Skeletal muscle satellite cell (primary cell): ENCODE results near the gene FBXL17.

Experiments used
- H3K27me3 ChIP-seq: 2 replicates; pipeline ENCODE4 v1.7.0; 2013; ENCODE audit warnings: low read length; ENCODE audit not compliant: control insufficient read depth, insufficient read depth
- H3K36me3 ChIP-seq: 2 replicates; pipeline ENCODE4 v1.7.0; 2013; ENCODE audit warnings: mild to moderate bottlenecking, control low read depth, low read length; ENCODE audit not compliant: insufficient read depth
- H3K4me1 ChIP-seq: 2 replicates; pipeline ENCODE4 v1.7.0; 2013; ENCODE audit warnings: low read length; ENCODE audit not compliant: control insufficient read depth, insufficient read depth
- H3K4me2 ChIP-seq: 2 replicates; pipeline ENCODE4 v1.7.0; 2013; ENCODE audit warnings: mild to moderate bottlenecking, low read length
- H3K4me3 ChIP-seq: 2 replicates; pipeline ENCODE4 v1.7.0; 2013; ENCODE audit warnings: low read length
- H3K9ac ChIP-seq: 2 replicates; pipeline ENCODE4 v1.7.0; 2013; ENCODE audit warnings: mild to moderate bottlenecking, low read depth, low read length, moderate library complexity
- H3K9me3 ChIP-seq: replicated peaks from 2 replicates; pipeline ENCODE4 v1.7.0; 2013; ENCODE audit warnings: mild to moderate bottlenecking, control low read depth, low read length

The FBXL17 gene

DNA sequence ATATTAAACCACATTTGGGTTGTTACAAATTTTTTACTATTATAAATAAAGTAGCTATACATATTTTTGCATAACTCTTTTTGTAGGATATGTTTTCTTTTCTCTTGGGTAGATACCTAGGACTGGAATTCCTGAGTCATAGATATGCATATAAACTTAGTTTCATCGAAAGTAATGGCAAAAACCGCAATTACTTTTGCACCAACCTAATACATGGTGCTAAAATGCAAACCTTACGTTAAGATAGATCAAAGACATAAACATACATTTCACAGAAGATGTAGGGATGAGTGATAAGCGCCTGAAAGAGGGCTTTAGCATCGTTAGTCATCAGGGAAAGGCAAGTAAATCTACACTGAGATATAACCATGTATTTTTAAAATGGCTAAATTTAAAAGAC, 532.8 kb downstream of the FBXL17 start:
- Histone ChIP-seq H3K9me3 (no peaks in the 10 kb centered on the region), H3K36me3 (no peaks in the 10 kb centered on the region), H3K4me3 (no peak overlapping the region), H3K27me3 (no peaks in the 10 kb centered on the region), H3K4me1 (no peaks in the 10 kb centered on the region), H3K4me2 (no peak overlapping the region), H3K9ac (no peak overlapping the region)

DNA sequence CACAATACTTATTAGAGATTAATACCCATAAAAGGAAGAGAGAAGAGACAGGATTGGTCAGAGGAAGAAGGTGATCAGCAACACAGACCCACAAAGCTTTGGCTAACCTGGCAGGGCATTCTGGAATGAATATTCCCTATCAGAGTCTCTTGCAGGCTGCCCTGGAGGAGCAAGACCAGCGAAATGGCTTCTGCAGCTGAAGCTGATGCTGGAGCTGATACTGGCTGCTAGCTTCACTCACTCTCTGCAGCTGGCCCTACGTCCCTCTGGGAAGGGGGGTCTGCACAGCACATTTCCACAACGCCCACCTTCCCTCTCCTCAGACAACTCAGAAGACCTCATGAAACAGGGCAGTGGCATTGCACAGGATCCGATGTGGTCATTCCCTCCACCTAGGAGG, 541.3 kb downstream of the FBXL17 start:
- Histone ChIP-seq H3K27me3 (no peaks in the 10 kb centered on the region), H3K36me3 (no peaks in the 10 kb centered on the region), H3K4me1 (no peaks in the 10 kb centered on the region), H3K9me3 (no peaks in the 10 kb centered on the region), H3K4me3 (no peak overlapping the region), H3K9ac (no peak overlapping the region), H3K4me2 (no peak overlapping the region)

DNA sequence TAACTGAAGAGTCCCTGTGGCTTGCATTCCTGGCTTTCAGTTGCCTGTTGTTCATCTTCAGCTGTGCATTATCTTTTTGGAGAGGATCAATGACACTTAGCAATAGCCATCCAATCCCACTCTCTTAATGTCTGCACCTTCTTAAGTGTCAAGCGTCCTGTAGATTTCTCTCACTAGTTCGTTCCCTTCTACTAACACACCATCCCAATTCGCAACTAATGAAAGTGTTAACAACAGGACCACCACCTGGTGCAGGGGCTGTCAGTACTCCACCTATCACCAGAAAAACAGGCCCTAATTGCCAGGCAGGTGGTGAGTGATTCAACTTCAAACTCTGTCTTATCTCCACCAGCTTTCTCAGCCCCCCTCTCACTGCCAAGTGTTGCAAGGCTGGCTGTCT, 541.7 kb downstream of the FBXL17 start:
- H3K9ac ChIP-seq: no peak overlapping the region
- H3K36me3 ChIP-seq: no peaks in the 10 kb centered on the region
- H3K4me1 ChIP-seq: no peaks in the 10 kb centered on the region
- no peaks in the 10 kb centered on the region for H3K9me3 ChIP-seq
- H3K27me3 ChIP-seq: no peaks in the 10 kb centered on the region
- H3K4me2 ChIP-seq: no peak overlapping the region
- H3K4me3 ChIP-seq: no peak overlapping the region

DNA sequence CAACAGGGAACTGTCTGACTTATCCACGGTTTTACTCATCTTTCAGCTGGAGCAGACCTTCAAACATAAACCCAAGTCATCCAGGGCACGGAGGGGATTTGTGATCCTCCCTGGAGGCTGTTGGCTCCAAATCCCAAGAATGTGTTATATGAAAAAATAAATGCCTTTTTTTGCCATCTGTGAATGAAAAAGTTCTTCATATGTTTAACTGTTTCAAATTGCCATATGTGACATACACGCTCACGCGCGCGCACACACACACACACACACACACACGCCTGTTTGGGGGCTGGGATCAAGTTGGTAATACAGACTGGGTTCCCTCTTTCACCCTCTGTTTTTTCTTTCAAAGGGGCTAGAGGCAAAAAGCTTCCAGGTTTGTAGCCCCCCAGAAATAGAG, 546.8 kb downstream of the FBXL17 start:
- Histone ChIP-seq H3K27me3 (no peaks in the 10 kb centered on the region), H3K36me3 (no peaks in the 10 kb centered on the region), H3K4me2 (no peak overlapping the region), H3K9me3 (no peaks in the 10 kb centered on the region), H3K9ac (no peak overlapping the region), H3K4me3 (no peak overlapping the region), H3K4me1 (no peaks in the 10 kb centered on the region)

DNA sequence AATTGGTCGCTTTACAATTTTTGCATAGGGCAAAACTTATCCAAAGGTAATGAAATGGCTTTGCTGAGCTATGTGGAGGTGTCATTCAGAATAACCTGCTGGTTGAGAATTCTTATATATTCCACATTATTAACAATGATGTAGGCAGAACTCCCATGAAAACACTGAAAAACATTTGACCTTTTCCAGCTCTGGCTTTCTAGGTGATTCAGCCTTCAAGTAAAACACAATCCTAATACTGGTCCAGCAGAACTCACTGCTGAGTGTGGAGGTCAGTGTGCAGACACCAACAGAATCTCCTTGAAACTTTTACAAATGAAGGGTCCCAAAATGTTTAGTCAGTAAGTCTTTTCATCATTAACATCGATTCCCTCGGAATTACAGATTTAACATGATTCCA, 549.2 kb downstream of the FBXL17 start:
- H3K4me2 ChIP-seq: no peak overlapping the region
- H3K4me1 ChIP-seq: no peaks in the 10 kb centered on the region
- H3K27me3 ChIP-seq: no peaks in the 10 kb centered on the region
- H3K9me3 ChIP-seq: no peaks in the 10 kb centered on the region
- no peak overlapping the region for H3K9ac ChIP-seq
- no peaks in the 10 kb centered on the region for H3K36me3 ChIP-seq
- no peak overlapping the region for H3K4me3 ChIP-seq

DNA sequence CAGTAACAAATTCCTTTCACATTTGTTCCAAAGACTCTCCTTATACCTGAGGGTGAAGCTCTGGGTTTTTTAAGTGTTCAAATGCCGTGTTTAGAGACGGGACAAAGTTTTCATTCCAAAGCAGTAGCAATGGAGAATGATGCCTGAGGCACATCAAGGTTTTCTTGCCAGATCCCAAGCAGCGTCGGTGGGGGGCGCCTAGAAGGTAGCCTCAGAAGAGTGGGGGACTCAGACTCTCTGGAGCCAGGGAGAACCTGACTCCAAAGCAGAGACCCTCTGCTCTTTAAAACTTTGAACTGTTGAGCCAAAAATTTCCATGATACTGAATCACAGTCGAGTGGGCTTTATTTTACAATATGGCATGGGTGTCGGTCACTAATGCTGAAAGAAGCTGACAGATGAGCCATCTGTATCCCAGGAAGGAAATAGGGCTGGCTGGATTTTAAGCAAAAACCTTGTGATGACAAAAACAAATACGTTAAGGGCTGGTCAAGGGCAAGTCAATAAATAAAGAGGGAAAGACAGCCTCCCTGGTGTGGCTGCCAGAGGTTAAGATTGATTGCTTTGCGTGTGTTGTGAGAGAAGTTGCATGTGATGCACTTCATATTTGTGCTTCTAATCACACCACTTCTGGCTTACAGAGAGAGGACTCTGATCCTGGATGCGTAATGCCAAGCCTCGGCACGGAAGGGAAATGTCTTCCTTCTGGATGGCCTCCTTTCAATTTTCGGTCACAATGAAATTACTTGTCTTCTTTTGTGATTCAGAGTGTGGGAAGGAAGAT, 550.1 kb downstream of the FBXL17 start:
- no peaks in the 10 kb centered on the region for H3K36me3 ChIP-seq
- no peaks in the 10 kb centered on the region for H3K9me3 ChIP-seq
- no peak overlapping the region for H3K9ac ChIP-seq
- no peaks in the 10 kb centered on the region for H3K4me1 ChIP-seq
- no peak overlapping the region for H3K4me3 ChIP-seq
- no peak overlapping the region for H3K4me2 ChIP-seq
- no peaks in the 10 kb centered on the region for H3K27me3 ChIP-seq

DNA sequence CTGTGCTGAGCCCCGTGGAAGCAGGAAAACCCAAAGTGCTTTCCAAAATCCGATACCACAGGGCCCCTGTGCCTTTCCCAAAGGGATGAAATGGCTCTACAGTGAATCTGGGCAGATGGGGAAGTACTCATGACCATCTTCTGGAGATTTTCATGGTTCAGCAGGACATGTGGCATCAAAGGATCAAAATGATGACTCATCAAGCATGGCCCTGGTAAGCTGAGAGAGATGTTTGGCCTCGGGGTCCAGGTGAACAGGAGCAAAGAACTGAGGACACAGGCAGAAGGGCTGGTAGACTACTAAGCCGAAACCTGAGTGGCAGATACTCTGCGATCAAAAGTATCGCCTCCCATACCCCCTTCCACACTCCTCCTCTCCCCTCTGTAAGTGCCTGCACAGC, 551.1 kb downstream of the FBXL17 start:
- no peak overlapping the region for H3K4me3 ChIP-seq
- no peak overlapping the region for H3K4me2 ChIP-seq
- H3K9ac ChIP-seq: no peak overlapping the region
- H3K9me3 ChIP-seq: no peaks in the 10 kb centered on the region
- H3K27me3 ChIP-seq: no peaks in the 10 kb centered on the region
- no peaks in the 10 kb centered on the region for H3K4me1 ChIP-seq
- H3K36me3 ChIP-seq: no peaks in the 10 kb centered on the region

DNA sequence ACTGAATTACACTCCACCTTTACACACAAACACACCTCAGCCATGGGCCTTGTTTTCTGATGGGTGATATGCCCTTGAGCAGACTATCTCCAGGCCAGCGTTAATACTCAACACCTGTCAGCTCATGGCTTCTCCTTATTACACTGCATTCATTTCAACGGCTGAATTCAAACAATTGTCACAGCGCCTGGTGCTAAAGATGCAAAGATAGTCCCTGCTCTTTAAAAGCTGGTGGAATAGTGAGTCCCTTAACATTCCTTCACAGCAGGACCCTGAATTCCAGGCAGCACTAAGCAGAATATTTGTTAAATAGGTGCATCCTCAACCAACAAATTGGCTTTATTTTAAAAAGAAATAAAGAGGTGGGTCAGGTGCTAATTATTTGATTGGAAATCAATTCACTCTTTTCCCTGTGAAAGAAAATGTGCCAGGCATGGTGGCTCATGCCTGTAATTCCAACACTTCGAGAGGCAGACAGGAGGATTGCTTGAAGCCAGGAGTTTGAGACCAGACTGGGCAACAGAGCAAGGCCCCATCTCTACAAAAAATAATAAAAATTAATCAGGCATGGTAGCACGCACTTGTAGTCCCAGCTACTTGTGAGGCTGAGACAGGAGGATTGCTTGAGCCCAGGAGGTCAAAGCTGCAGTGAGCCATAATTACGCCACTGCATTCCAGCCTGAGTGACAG, 555.4 kb downstream of the FBXL17 start:
- no peak overlapping the region for H3K4me3 ChIP-seq
- H3K4me2 ChIP-seq: no peak overlapping the region
- H3K4me1 ChIP-seq: no peaks in the 10 kb centered on the region
- H3K9me3 ChIP-seq: no peaks in the 10 kb centered on the region
- H3K27me3 ChIP-seq: no peaks in the 10 kb centered on the region
- no peak overlapping the region for H3K9ac ChIP-seq
- H3K36me3 ChIP-seq: no peaks in the 10 kb centered on the region

DNA sequence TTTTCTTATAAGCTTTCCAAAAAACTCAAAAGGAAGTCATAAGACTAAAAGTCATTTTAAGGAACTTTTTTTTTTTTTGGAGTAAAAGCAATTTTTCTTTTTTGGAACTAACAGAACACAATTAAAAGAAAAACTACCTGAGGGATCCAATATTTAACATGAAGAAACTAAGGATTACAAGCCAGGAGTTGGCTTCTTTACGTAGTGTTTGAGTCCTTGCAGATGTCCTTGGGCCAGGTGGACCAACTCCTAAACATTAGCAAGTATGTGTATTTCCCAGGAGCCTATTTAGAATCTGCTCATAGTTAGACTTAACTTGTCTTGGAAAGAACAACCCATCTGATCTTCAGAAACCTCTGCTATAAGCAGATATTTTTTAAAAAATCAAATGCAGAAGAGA, 557.1 kb downstream of the FBXL17 start:
- H3K9ac ChIP-seq: no peak overlapping the region
- H3K4me3 ChIP-seq: no peak overlapping the region
- no peaks in the 10 kb centered on the region for H3K9me3 ChIP-seq
- H3K4me1 ChIP-seq: no peaks in the 10 kb centered on the region
- H3K27me3 ChIP-seq: no peaks in the 10 kb centered on the region
- H3K4me2 ChIP-seq: no peak overlapping the region
- H3K36me3 ChIP-seq: no peaks in the 10 kb centered on the region

DNA sequence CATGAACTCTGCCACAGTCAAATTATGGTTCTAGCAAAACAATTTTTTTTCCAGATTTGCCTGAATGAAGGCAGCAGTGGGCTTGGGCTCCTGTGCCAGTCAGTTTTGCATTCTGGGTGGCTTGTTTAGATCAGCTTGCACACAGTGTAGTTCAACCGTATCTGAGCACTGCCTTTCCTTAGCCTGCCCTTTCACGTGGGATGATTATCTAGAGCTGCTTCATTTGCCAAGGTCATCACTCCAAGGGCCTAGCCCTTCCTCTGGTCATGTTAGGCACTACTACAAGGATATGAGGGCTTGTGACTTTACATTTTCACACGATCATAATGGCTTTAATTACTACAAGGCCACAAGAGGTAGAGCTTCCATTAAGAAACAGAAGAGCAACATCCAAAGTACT, 560.6 kb downstream of the FBXL17 start:
- Histone ChIP-seq H3K9me3 (no peaks in the 10 kb centered on the region), H3K36me3 (no peaks in the 10 kb centered on the region), H3K9ac (no peak overlapping the region), H3K4me2 (no peak overlapping the region), H3K27me3 (no peaks in the 10 kb centered on the region), H3K4me1 (no peaks in the 10 kb centered on the region), H3K4me3 (no peak overlapping the region)

DNA sequence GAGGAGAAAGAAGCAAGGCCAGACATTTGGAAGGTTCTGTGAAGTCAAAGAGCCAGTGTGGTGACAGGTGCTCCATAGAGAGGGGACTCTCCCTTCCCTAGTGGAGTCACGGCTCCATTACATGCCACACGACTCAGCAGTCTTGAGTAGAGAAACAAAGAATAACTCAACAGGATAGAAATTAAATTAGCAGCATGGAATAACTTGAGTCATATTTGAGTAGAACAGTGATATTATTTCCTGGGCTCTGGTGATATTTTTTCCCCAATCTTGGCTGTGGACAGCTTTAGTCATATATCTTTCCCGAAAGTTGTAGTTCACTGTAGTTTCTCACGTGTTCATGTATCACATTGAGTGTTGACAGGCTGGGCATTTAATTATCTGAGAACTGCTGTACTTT, 561.5 kb downstream of the FBXL17 start:
- no peaks in the 10 kb centered on the region for H3K9me3 ChIP-seq
- H3K9ac ChIP-seq: no peak overlapping the region
- H3K4me3 ChIP-seq: no peak overlapping the region
- no peak overlapping the region for H3K4me2 ChIP-seq
- no peaks in the 10 kb centered on the region for H3K36me3 ChIP-seq
- H3K27me3 ChIP-seq: no peaks in the 10 kb centered on the region
- no peaks in the 10 kb centered on the region for H3K4me1 ChIP-seq

DNA sequence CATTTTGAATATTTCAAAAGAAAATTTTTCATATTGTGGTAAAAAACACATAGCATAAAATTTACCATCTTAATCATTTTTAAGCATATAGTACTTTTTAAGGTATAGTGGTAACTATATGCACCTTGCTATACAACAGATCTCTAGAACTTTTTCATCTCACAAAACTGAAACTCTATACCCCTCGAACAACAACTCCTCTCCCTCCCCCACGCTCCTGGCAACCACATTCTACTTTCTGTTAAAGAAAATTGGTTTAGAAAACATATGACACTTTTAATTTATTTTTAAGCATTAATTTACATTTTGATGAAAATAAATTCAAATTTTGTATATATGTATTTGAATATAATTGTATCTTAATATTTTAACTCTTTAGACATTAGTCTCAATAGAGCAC, 563.9 kb downstream of the FBXL17 start:
- Histone ChIP-seq H3K4me1 (no peaks in the 10 kb centered on the region), H3K9me3 (no peaks in the 10 kb centered on the region), H3K9ac (no peak overlapping the region), H3K4me3 (no peak overlapping the region), H3K36me3 (no peaks in the 10 kb centered on the region), H3K4me2 (no peak overlapping the region), H3K27me3 (no peaks in the 10 kb centered on the region)
